GM21529 (cell line): ENCODE measurements around the gene PERM1.
"Not testable (repeated sequence)": the region's sequence is repeated elsewhere in the genome, so short reads cannot be mapped to it uniquely, and the experiment has no call there.

Source experiments
- ATAC-seq: cut with Tn5 transposase; IDR thresholded peaks from one replicate; pipeline ENCODE4 v1.9.1; 2021; ENCODE audit not compliant: unreplicated experiment

The PERM1 gene

GRCh38 chr1:950881-951280 is 31.0 kb downstream of the PERM1 start:
- ATAC-seq: no peak

DNA sequence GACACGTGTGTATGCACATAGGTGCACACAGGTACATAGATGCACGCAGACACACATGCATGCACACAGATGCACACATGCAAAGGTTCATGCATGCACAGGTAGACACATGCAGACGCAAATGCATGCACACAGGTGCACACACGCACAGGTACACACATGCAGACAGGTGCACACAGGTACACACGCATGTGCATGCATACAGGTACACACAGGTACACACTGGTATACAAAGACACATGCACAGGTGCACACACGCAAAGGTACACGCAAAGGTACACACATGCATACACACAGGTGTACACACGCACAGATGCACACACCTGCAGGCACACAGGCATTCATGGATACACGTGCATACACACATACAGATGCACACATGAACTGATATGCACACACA is 31.6 kb downstream of the PERM1 start:
- ATAC-seq: no peak

GRCh38 chr1:947958-948357 is 33.9 kb downstream of the PERM1 start:
- ATAC-seq: no peak

- not testable (repeated sequence) for ATAC-seq
Measured at GRCh38 chr1:946811-947210, 35.1 kb downstream of the PERM1 start.

DNA sequence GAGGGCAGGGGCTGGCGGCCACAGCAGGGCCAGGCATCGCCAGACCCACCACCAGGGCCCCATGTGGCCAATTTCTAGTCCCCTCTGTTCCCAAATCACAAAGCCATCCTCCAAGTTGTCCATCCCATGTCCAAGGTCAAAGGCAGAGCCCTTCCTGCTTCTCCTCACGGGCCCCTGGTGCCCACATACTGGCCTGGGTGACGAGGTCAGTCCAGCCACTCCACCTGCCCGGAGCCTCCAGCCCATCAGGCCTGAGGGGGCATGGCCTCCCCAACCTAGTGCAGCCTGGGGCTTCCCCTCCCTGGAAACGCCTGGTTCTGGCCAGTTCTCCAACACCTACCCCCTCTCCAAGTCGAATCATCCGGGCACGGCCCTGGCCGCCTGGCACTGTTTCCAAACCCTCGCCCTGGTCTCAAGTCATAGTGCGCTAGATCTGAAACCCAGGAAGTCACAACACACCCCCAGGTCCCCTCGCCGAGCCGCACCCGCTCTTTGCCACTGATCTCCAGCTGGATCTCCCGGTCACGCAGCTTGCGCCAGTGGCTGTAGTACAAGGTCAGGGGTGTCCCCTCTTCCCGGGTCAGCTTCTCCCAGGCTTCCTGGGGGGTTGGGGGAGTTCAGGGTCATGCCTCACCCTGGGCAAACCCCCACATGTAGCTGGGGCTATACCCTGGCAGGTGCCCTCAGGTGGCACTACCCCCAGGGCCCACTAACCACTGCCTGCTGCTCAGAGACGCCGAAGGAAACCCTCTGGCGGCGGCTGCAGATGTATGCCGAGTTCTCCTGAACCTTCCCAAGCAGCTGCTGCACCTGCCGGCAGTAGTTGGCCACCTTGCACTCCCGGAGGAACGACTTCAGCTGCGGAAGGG is 36.0 kb downstream of the PERM1 start:
- no peak for ATAC-seq

- ATAC-seq: no peak
Measured at GRCh38 chr1:944341-945325, 37.3 kb downstream of the PERM1 start.

DNA sequence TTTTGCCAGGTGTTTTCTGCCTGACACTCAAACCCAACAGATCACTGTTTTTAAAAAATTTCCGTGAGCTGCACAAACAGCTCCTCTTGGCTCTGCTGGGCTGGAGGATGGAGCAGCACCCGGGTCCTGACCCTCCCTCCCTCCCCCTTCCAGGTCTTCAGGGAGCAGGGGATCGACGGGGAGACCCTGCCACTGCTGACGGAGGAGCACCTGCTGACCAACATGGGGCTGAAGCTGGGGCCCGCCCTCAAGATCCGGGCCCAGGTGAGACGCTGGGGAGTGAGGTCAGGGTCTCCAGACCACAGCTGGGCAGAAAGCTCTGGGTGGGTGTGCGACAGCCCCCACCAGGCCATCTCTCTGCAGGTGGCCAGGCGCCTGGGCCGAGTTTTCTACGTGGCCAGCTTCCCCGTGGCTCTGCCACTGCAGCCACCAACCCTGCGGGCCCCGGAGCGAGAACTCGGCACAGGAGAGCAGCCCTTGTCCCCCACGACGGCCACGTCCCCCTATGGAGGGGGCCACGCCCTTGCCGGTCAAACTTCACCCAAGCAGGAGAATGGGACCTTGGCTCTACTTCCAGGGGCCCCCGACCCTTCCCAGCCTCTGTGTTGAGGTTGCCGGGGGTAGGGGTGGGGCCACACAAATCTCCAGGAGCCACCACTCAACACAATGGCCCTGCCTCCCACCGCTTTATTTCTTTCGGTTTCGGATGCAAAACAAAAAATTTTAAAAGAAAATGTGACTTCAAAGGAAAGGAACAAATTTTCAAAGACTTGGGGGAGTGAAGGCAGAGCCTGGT is 38.1 kb downstream of the PERM1 start:
- no peak for ATAC-seq

- no peak for ATAC-seq
Measured at GRCh38 chr1:942864-943533, 38.9 kb downstream of the PERM1 start.

DNA sequence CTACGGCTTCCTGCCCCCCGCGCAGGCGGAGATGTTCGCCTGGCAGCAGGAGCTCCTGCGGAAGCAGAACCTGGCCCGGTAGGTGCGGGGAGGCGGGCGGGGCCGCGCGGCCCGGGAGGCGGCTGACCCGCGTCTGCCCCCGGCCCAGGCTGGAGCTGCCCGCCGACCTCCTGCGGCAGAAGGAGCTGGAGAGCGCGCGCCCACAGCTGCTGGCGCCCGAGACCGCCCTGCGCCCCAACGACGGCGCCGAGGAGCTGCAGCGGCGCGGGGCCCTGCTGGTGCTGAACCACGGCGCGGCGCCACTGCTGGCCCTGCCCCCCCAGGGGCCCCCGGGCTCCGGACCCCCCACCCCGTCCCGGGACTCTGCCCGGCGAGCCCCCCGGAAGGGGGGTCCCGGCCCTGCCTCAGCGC is 39.5 kb downstream of the PERM1 start:
- ATAC-seq: no peak

GRCh38 chr1:941588-942383 is 40.1 kb downstream of the PERM1 start:
- no peak for ATAC-seq

GRCh38 chr1:941015-941587 is 40.8 kb downstream of the PERM1 start:
- no peak for ATAC-seq

DNA sequence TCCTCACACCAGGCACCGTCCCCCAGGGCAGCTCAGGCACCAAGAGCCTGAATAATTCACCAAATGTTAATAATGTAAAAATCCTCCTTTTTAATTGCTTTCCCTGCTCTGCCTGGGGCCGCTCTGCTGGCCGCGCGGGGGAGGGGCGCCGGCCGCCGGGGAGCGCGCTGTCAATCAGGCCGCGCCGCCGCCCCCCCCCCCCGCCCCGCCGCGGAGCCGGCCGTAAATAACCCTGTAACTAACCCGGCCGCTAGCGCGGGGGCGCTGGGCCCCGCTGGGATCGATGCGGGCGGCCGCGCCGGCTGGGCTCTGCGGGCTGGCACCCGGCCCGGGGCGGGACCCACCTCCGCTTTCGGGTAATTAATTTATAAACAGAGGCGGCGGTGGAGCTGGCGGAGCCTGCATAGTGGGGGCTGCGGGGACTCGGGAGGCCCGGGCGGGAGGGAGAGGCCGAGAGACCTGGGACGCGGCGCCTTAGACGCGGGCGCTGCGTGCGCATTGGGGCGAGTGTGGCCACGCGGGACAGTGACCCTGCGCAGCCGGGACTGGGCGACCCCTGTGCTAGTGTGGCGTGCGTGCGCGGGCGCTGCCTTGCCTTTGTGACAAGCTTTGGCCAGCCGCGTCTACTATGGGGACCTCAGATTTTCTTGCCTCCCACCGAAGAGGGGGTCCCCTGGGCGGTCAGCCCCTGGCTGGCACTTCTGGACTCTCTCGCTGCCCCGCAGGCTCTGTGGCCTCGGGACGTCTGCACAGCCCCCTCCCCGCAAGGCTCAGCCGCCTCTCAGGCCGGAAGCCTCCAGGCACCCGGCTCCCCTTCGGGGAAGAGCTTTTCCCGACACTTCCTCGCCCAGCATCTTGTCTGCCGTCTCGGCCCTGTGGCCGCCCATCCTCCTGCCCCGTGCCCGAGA is 41.5 kb downstream of the PERM1 start:
- ATAC-seq: no peak

- no peak for ATAC-seq
Measured at GRCh38 chr1:939511-940106, 42.3 kb downstream of the PERM1 start.

- no peak for ATAC-seq
Measured at GRCh38 chr1:938711-939489, 43.0 kb downstream of the PERM1 start.

GRCh38 chr1:938088-938683 is 43.7 kb downstream of the PERM1 start:
- no peak for ATAC-seq

GRCh38 chr1:937521-937920 is 44.4 kb downstream of the PERM1 start:
- ATAC-seq: no peak
